Measurements from ENCODE around the gene CDIPT. TPM values are rescaled to one million over a fixed set of nuclear protein-coding genes. Genes with fewer than 3 reads are reported as not detected.
"Not testable (repeated sequence)": the region's sequence is repeated elsewhere in the genome, so short reads cannot be mapped to it uniquely, and the experiment has no call there.

The CDIPT gene
- total and polyA plus RNA-seq, 4 donors = 60.9 to 98.0 (median 72.4) TPM

GRCh38 chr16:29835926-29836325, 27.1 kb downstream of the CDIPT start:
- no peak for ATAC-seq (ENCODE audit: low FRiP score)
- H3K36me3 ChIP-seq (ENCODE audit: control insufficient read depth in 1 of 2, insufficient read depth in 2 of 2, low read length in 1 of 2) = peaks cover 0 to 14% of the 10 kb centered on the region in 2 donors
- intact Hi-C loops (cut with DNase I) = no loop called here

GRCh38 chr16:29834079-29834478, 28.9 kb downstream of the CDIPT start:
- Histone ChIP-seq H3K27me3 (ENCODE audit: control insufficient read depth in 1 of 2, insufficient read depth in 2 of 2, low read length in 1 of 2) (no peaks in the 10 kb centered on the region), H3K27ac (ENCODE audit: low read depth in 1 of 2, low read length in 2 of 2) (no peak overlapping the region), H3K36me3 (ENCODE audit: control insufficient read depth in 1 of 2, insufficient read depth in 2 of 2, low read length in 1 of 2) (peaks cover 0 to 15% of the 10 kb centered on the region in 2 donors), H3K4me1 (ENCODE audit: control insufficient read depth in 1 of 2, insufficient read depth in 2 of 2, low read length in 2 of 2) (no peaks in the 10 kb centered on the region), H3K9me3 (ENCODE audit: control insufficient read depth, low read length) (no peaks in the 10 kb centered on the region), H3K4me3 (ENCODE audit: low read length in 2 of 2) (no peak overlapping the region)
- DNase-seq = no peak
- intact Hi-C loops (cut with DNase I) = no loop called here
- no peak for ATAC-seq (ENCODE audit: low FRiP score)
- WGBS, 2 donors = 96% methylated on average over 5 of the region's 5 CpGs

More at GRCh38 chr16:29835926-29836325, 27.1 kb downstream of the CDIPT start:
- Histone ChIP-seq H3K27ac (ENCODE audit: low read depth in 1 of 2, low read length in 2 of 2) (no peak overlapping the region), H3K4me3 (ENCODE audit: low read length in 2 of 2) (no peak overlapping the region), H3K4me1 (ENCODE audit: control insufficient read depth in 1 of 2, insufficient read depth in 2 of 2, low read length in 2 of 2) (no peaks in the 10 kb centered on the region), H3K27me3 (ENCODE audit: control insufficient read depth in 1 of 2, insufficient read depth in 2 of 2, low read length in 1 of 2) (no peaks in the 10 kb centered on the region), H3K9me3 (ENCODE audit: control insufficient read depth, low read length) (no peaks in the 10 kb centered on the region)
- no peak for DNase-seq
- WGBS, 2 donors = 85 to 88% methylated on average over 6 to 7 of the region's 7 CpGs

GRCh38 chr16:29833219-29833618, 29.8 kb downstream of the CDIPT start:
- DNase-seq; H3K9me3 ChIP-seq (ENCODE audit: control insufficient read depth, low read length); H3K27me3 ChIP-seq (ENCODE audit: control insufficient read depth in 1 of 2, insufficient read depth in 2 of 2, low read length in 1 of 2); H3K4me3 ChIP-seq (ENCODE audit: low read length in 2 of 2); H3K4me1 ChIP-seq (ENCODE audit: control insufficient read depth in 1 of 2, insufficient read depth in 2 of 2, low read length in 2 of 2); H3K27ac ChIP-seq (ENCODE audit: low read depth in 1 of 2, low read length in 2 of 2); intact Hi-C loops (cut with DNase I); ATAC-seq (ENCODE audit: low FRiP score): not testable (repeated sequence)
- 96 to 98% methylated on average over 4 of the region's 4 CpGs for WGBS, 2 donors
- peaks cover 0 to 15% of the 10 kb centered on the region in 2 donors for H3K36me3 ChIP-seq (ENCODE audit: control insufficient read depth in 1 of 2, insufficient read depth in 2 of 2, low read length in 1 of 2)

GRCh38 chr16:29831490-29831889, 31.5 kb downstream of the CDIPT start:
- no peak for DNase-seq
- peaks cover 0 to 13% of the 10 kb centered on the region in 2 donors for H3K36me3 ChIP-seq (ENCODE audit: control insufficient read depth in 1 of 2, insufficient read depth in 2 of 2, low read length in 1 of 2)
- no peak overlapping the region for H3K27ac ChIP-seq (ENCODE audit: low read depth in 1 of 2, low read length in 2 of 2)
- peak; percentile 6 for ATAC-seq (ENCODE audit: low FRiP score)
- H3K4me3 ChIP-seq (ENCODE audit: low read length in 2 of 2) = no peak overlapping the region
- H3K4me1 ChIP-seq (ENCODE audit: control insufficient read depth in 1 of 2, insufficient read depth in 2 of 2, low read length in 2 of 2) = peaks cover 0 to 1% of the 10 kb centered on the region in 2 donors
- 40 to 46% methylated on average over 2 of the region's 2 CpGs for WGBS, 2 donors
- no peaks in the 10 kb centered on the region for H3K9me3 ChIP-seq (ENCODE audit: control insufficient read depth, low read length)
- intact Hi-C loops (cut with DNase I) = no loop called here
- no peaks in the 10 kb centered on the region for H3K27me3 ChIP-seq (ENCODE audit: control insufficient read depth in 1 of 2, insufficient read depth in 2 of 2, low read length in 1 of 2)

GRCh38 chr16:29830774-29831173, 32.3 kb downstream of the CDIPT start:
- intact Hi-C loops (cut with DNase I) = no loop called here

GRCh38 chr16:29826342-29826695, 36.7 kb downstream of the CDIPT start:
- DNase-seq = no peak
- no peak for ATAC-seq (ENCODE audit: low FRiP score)
- WGBS, 2 donors = 94 to 97% methylated on average over 5 to 8 of the region's 8 CpGs
- Histone ChIP-seq H3K9me3 (ENCODE audit: control insufficient read depth, low read length) (no peaks in the 10 kb centered on the region), H3K27me3 (ENCODE audit: control insufficient read depth in 1 of 2, insufficient read depth in 2 of 2, low read length in 1 of 2) (no peaks in the 10 kb centered on the region), H3K4me3 (ENCODE audit: low read length in 2 of 2) (no peak overlapping the region), H3K27ac (ENCODE audit: low read depth in 1 of 2, low read length in 2 of 2) (no peak overlapping the region), H3K36me3 (ENCODE audit: control insufficient read depth in 1 of 2, insufficient read depth in 2 of 2, low read length in 1 of 2) (peaks cover 0 to 4% of the 10 kb centered on the region in 2 donors), H3K4me1 (ENCODE audit: control insufficient read depth in 1 of 2, insufficient read depth in 2 of 2, low read length in 2 of 2) (peaks cover 0 to 4% of the 10 kb centered on the region in 2 donors)
- intact Hi-C loops (cut with DNase I) = loop anchor here in 1 of 2 donors (10.0 kb wide), 1 partner anchor 122 kb away; no protein-coding TSS in a partner anchor

More at GRCh38 chr16:29830774-29831173, 32.3 kb downstream of the CDIPT start:
- no peak for ATAC-seq (ENCODE audit: low FRiP score)
- peaks cover 0 to 13% of the 10 kb centered on the region in 2 donors for H3K36me3 ChIP-seq (ENCODE audit: control insufficient read depth in 1 of 2, insufficient read depth in 2 of 2, low read length in 1 of 2)
- H3K27ac ChIP-seq (ENCODE audit: low read depth in 1 of 2, low read length in 2 of 2) = no peak overlapping the region
- H3K9me3 ChIP-seq (ENCODE audit: control insufficient read depth, low read length) = no peaks in the 10 kb centered on the region
- H3K4me3 ChIP-seq (ENCODE audit: low read length in 2 of 2) = no peak overlapping the region
- 89 to 95% methylated on average over 11 of the region's 11 CpGs for WGBS, 2 donors
- H3K4me1 ChIP-seq (ENCODE audit: control insufficient read depth in 1 of 2, insufficient read depth in 2 of 2, low read length in 2 of 2) = peaks cover 0 to 1% of the 10 kb centered on the region in 2 donors
- no peaks in the 10 kb centered on the region for H3K27me3 ChIP-seq (ENCODE audit: control insufficient read depth in 1 of 2, insufficient read depth in 2 of 2, low read length in 1 of 2)
- no peak for DNase-seq

GRCh38 chr16:29825145-29826044, 37.6 kb downstream of the CDIPT start:
- H3K36me3 ChIP-seq (ENCODE audit: control insufficient read depth in 1 of 2, insufficient read depth in 2 of 2, low read length in 1 of 2) = peaks cover 0 to under 1% of the 10 kb centered on the region in 2 donors
- peak in 1 of 2 donors; percentile 72 for DNase-seq
- WGBS, 2 donors = 32 to 34% methylated on average over 10 of the region's 10 CpGs
- peak; percentile 79 for ATAC-seq (ENCODE audit: low FRiP score)
- no peak overlapping the region for H3K4me3 ChIP-seq (ENCODE audit: low read length in 2 of 2)
- peaks cover 0 to 4% of the 10 kb centered on the region in 2 donors for H3K4me1 ChIP-seq (ENCODE audit: control insufficient read depth in 1 of 2, insufficient read depth in 2 of 2, low read length in 2 of 2)
- intact Hi-C loops (cut with DNase I) = loop anchor here in 1 of 2 donors (10.0 kb wide), 1 partner anchor 121 kb away; no protein-coding TSS in a partner anchor
- no peaks in the 10 kb centered on the region for H3K27me3 ChIP-seq (ENCODE audit: control insufficient read depth in 1 of 2, insufficient read depth in 2 of 2, low read length in 1 of 2)
- peak overlapping the region in 1 of 2 donors; percentile 66 for H3K27ac ChIP-seq (ENCODE audit: low read depth in 1 of 2, low read length in 2 of 2)
- no peaks in the 10 kb centered on the region for H3K9me3 ChIP-seq (ENCODE audit: control insufficient read depth, low read length)

- ATAC-seq (ENCODE audit: low FRiP score) = peak; percentile 67
- peaks cover 0 to 4% of the 10 kb centered on the region in 2 donors for H3K4me1 ChIP-seq (ENCODE audit: control insufficient read depth in 1 of 2, insufficient read depth in 2 of 2, low read length in 2 of 2)
- 7 to 8% methylated on average over 7 of the region's 7 CpGs for WGBS, 2 donors
These were observed 38.4 kb downstream of the CDIPT start for GRCh38 chr16:29824589-29825144.

More at GRCh38 chr16:29824589-29825144, 38.4 kb downstream of the CDIPT start:
- Histone ChIP-seq H3K9me3 (ENCODE audit: control insufficient read depth, low read length) (no peaks in the 10 kb centered on the region), H3K4me3 (ENCODE audit: low read length in 2 of 2) (no peak overlapping the region), H3K36me3 (ENCODE audit: control insufficient read depth in 1 of 2, insufficient read depth in 2 of 2, low read length in 1 of 2) (no peaks in the 10 kb centered on the region), H3K27ac (ENCODE audit: low read depth in 1 of 2, low read length in 2 of 2) (peak overlapping the region in 1 of 2 donors; percentile 66), H3K27me3 (ENCODE audit: control insufficient read depth in 1 of 2, insufficient read depth in 2 of 2, low read length in 1 of 2) (no peaks in the 10 kb centered on the region)
- no peak for DNase-seq
- intact Hi-C loops (cut with DNase I) = loop anchor here in 1 of 2 donors (5.0 to 10.0 kb wide), 2 partner anchors 38 to 120 kb away; partner anchors contain the start of gene CDIPT

Data from aorta (tissue), 5 donors.